ENCODE data around the gene PCYT1A.

GRCh38 chr3:196327405-196327804 is 39.9 kb upstream of the PCYT1A start:
- no peak for TF ChIP-seq CTCF (IDR thresholded peaks at IDR 0.05)
- no peak for TF ChIP-seq POLR2A (IDR thresholded peaks at IDR 0.05; ENCODE audit: low read depth)
